Peyer's patch (tissue), 4 donors: ENCODE measurements around the gene CCR2.

ENCODE experiments used
- POLR2A ChIP-seq, 2 donors: fragments of 450-650 bp; IDR thresholded peaks; one replicate each; pipeline ENCODE4 v1.5.1; 2017; ENCODE audit warnings: antibody characterized with exemption in 2 of 2, mild to moderate bottlenecking in 2 of 2, moderate library complexity in 2 of 2
- TF ChIP-seq, protein P1 (sequence below), 6 experiments: fragments of 450-650 bp in 4 of 6; fragments of 200-600 bp in 2 of 6; sonication (generic) in 1 of 6; IDR thresholded peaks; one replicate each; pipeline ENCODE4 v1.5.1; 2017 to 2019; ENCODE audit warnings: antibody characterized with exemption in 6 of 6, mild to moderate bottlenecking in 3 of 6, moderate library complexity in 1 of 6

DNA sequence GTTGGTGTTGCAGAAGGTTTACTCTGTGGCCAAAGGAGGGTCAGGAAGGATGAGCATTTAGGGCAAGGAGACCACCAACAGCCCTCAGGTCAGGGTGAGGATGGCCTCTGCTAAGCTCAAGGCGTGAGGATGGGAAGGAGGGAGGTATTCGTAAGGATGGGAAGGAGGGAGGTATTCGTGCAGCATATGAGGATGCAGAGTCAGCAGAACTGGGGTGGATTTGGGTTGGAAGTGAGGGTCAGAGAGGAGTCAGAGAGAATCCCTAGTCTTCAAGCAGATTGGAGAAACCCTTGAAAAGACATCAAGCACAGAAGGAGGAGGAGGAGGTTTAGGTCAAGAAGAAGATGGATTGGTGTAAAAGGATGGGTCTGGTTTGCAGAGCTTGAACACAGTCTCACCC lies 20.8 kb downstream of the CCR2 start:
- TF ChIP-seq, protein P1, sequence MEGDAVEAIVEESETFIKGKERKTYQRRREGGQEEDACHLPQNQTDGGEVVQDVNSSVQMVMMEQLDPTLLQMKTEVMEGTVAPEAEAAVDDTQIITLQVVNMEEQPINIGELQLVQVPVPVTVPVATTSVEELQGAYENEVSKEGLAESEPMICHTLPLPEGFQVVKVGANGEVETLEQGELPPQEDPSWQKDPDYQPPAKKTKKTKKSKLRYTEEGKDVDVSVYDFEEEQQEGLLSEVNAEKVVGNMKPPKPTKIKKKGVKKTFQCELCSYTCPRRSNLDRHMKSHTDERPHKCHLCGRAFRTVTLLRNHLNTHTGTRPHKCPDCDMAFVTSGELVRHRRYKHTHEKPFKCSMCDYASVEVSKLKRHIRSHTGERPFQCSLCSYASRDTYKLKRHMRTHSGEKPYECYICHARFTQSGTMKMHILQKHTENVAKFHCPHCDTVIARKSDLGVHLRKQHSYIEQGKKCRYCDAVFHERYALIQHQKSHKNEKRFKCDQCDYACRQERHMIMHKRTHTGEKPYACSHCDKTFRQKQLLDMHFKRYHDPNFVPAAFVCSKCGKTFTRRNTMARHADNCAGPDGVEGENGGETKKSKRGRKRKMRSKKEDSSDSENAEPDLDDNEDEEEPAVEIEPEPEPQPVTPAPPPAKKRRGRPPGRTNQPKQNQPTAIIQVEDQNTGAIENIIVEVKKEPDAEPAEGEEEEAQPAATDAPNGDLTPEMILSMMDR (IDR thresholded peaks at IDR 0.05) = no peak
- TF ChIP-seq POLR2A (IDR thresholded peaks at IDR 0.05) = no peak
